LNCAP (cell line): ENCODE measurements around the gene PRLH.

ENCODE experiments used
- CTCF ChIP-seq: fragments of 450-650 bp; IDR thresholded peaks from 2 replicates; pipeline ENCODE4 v1.5.1; 2017; ENCODE audit warnings: mild to moderate bottlenecking

Gene PRLH

GRCh38 chr2:237566401-237567235 lies at the start of gene PRLH:
Gene PRLH (plus strand): TSS chr2:237566574. CDS start chr2:237566574, 0 bp downstream.
- no peak for TF ChIP-seq CTCF

- no peak for TF ChIP-seq CTCF
These were observed 49.2 kb upstream of the PRLH start for GRCh38 chr2:237517163-237517562.

- no peak for TF ChIP-seq CTCF
These were observed 48.4 kb upstream of the PRLH start for GRCh38 chr2:237517990-237518389.

- no peak for TF ChIP-seq CTCF
These were observed 46.7 kb upstream of the PRLH start for GRCh38 chr2:237519506-237520245.

GRCh38 chr2:237520290-237520689 lies 46.1 kb upstream of the PRLH start:
- TF ChIP-seq CTCF: no peak

GRCh38 chr2:237524631-237525030 lies 41.7 kb upstream of the PRLH start:
- no peak for TF ChIP-seq CTCF

- TF ChIP-seq CTCF: no peak
These were observed 40.7 kb upstream of the PRLH start for GRCh38 chr2:237525559-237526157.
